ENCODE results near the gene EVX2. TPM values are rescaled to one million over a fixed set of nuclear protein-coding genes. Genes with fewer than 3 reads are reported as not detected.

Gene EVX2
- total and polyA plus RNA-seq, 2 of the 4 experiments (the other 2 are of a cell fraction) = not detected

GRCh38 chr2:176076063-176076462, 7.7 kb downstream of the EVX2 start:
- no peak for ATAC-seq (ENCODE audit: low read depth)
- Histone ChIP-seq H3K4me2 (ENCODE audit: low read depth, low read length) (no peak overlapping the region), H3K9me1 (ENCODE audit: insufficient read depth, low read length) (no peaks in the 10 kb centered on the region), H4K8ac (ENCODE audit: low read depth in 2 of 2, low read length in 2 of 2) (no peak overlapping the region), H3K27ac (ENCODE audit: insufficient read depth, low read length) (no peak overlapping the region), H4K20me1 (ENCODE audit: insufficient read depth, low read length) (peaks cover 3% of the 10 kb centered on the region; the same call in 1 of the 2 replicates), H3K4ac (ENCODE audit: low read depth, low read length) (no peak overlapping the region), H3K9ac (ENCODE audit: low read depth, low read length) (no peak overlapping the region), H2AK9ac (replicated peaks; ENCODE audit: low read depth, low read length, poor library complexity) (no peak overlapping the region), H3K18ac (ENCODE audit: low read depth, low read length) (no peak overlapping the region), H2BK15ac (ENCODE audit: low read depth, low read length) (no peak overlapping the region), H4K5ac (ENCODE audit: low read depth, low read length) (no peak overlapping the region), H3K56ac (ENCODE audit: extremely low read depth, insufficient read depth, low read length) (no peak overlapping the region), H3K23ac (ENCODE audit: low read depth, low read length) (no peak overlapping the region), H4K91ac (ENCODE audit: insufficient read depth, low read depth, low read length) (no peak overlapping the region), H3K4me1 (ENCODE audit: control insufficient read depth, insufficient read depth, low read length) (peaks cover 1% of the 10 kb centered on the region), H3K79me1 (ENCODE audit: low read depth in 1 of 2, low read length in 2 of 2) (no peaks in the 10 kb centered on the region), H3K27me3 (ENCODE audit: control insufficient read depth, insufficient read depth, low read length) (peaks cover 85% of the 10 kb centered on the region), H2BK120ac (ENCODE audit: low read depth, low read length) (no peak overlapping the region), H2BK5ac (ENCODE audit: low read depth, low read length, poor library complexity, severe bottlenecking) (no peak overlapping the region), H2AFZ (replicated peaks; ENCODE audit: low read length, poor library complexity) (no peak overlapping the region), H2AK5ac (ENCODE audit: low read depth, low read length) (no peak overlapping the region), H3K14ac (replicated peaks; ENCODE audit: low read depth, low read length) (no peak overlapping the region), H3K36me3 (ENCODE audit: control insufficient read depth, insufficient read depth, low read length) (no peaks in the 10 kb centered on the region), H3K9me3 (ENCODE audit: control insufficient read depth, insufficient read depth, low read length) (peaks cover 16% of the 10 kb centered on the region; the same call in 1 of the 2 replicates), H2BK20ac (ENCODE audit: low read depth, low read length) (no peak overlapping the region), H3K4me3 (ENCODE audit: insufficient read depth, low read depth, low read length) (no peak overlapping the region)
- DNase-seq = no peak
- dilution Hi-C loops (cut with HindIII; ENCODE audit: low sequenced_read_pairs, unreplicated experiment) (no loop called here), in situ Hi-C loops (cut with MboI; ENCODE audit: low sequenced_read_pairs) (loop anchor here (25.0 kb wide), 2 partner anchors 1039 to 1339 kb away; no protein-coding TSS in a partner anchor), intact Hi-C loops (cut with micrococcal nuclease) (no loop called here)
- 0% methylated on average over 2 of the region's 7 CpGs; no CpG with 5 or more reads in 1 of the 2 experiments for WGBS, 2 experiments (ENCODE audit: extremely low coverage in 2 of 2, insufficient read length in 1 of 2)
- POLR2A ChIA-PET (ENCODE audit: unreplicated experiment) = interaction anchor here (0.6 kb wide), 1 partner anchor 370 kb away, joined by 4 read pairs; no protein-coding TSS in a partner anchor
- TF ChIP-seq CTCF (conservative IDR thresholded peaks at IDR 0.05; ENCODE audit: low read depth, low read length) (no peak), SMC3 (IDR thresholded peaks at IDR 0.05; ENCODE audit: low read depth, low read length) (no peak), ELK1 (IDR thresholded peaks at IDR 0.05; ENCODE audit: borderline replicate concordance, low read depth, low read length) (no peak), POLR2A (IDR thresholded peaks at IDR 0.05; ENCODE audit: low read depth, low read length) (no peak), BHLHE40 (IDR thresholded peaks at IDR 0.05; ENCODE audit: low read depth, low read length) (no peak), USF2 (IDR thresholded peaks at IDR 0.05; ENCODE audit: low read depth, low read length) (no peak)
- CTCF ChIA-PET = no interaction called here
- no TSS peak for BruUV-seq (replicated peaks)

Measured in IMR-90 (cell line).